DMS 273 treated with DMSO at 0.1 percent for 48 hours (cell line): Measurements from ENCODE around the gene C1QTNF12.

Experiments
- DNase-seq: peaks from one replicate; lab custom pipeline; 2025; lab: John Stamatoyannopoulos, UW

Gene C1QTNF12

GRCh38 chr1:1228596-1229321 is 17.8 kb downstream of the C1QTNF12 start:
- DNase-seq: no peak

DNA sequence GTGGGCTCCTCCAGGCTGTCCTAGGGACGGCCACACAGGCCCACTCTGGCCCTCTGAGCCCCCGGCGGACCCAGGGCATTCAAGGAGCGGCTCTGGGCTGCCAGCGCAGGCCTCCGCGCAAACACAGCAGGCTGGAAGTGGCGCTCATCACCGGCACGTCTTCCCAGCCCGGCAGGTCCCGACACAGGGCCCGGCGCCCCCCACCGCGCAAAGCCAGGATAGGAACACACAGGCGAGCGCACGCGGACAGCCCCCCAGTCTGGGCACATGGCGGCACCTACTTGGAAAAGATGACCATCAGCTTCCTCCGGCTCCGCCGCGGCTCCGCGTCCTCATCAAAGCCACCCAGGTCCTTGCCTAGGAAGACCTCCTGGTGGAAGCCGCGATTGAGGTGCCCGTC is 18.3 kb downstream of the C1QTNF12 start:
- no peak for DNase-seq

DNA sequence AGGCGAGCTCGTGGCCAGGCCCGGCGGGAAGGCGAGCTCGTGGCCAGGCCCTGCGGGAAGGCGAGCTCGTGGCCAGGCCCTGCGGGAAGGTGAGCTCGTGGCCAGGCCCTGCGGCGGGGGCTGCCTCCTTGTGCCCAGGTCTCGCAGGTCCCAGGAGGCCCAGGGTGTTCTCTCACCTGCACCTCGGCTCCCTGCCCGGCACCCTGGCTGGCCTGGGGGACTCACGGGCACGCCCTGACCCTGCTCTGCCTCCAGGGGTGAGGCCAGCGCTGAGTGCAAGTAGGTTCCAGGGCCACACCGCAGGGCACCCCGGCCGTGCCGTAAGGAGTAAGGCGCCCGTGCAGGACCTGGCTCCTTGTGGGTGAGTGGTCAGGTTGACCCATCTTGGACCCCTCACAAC is 19.1 kb downstream of the C1QTNF12 start:
- no peak for DNase-seq

GRCh38 chr1:1226566-1227362 is 19.8 kb downstream of the C1QTNF12 start:
- no peak for DNase-seq

DNA sequence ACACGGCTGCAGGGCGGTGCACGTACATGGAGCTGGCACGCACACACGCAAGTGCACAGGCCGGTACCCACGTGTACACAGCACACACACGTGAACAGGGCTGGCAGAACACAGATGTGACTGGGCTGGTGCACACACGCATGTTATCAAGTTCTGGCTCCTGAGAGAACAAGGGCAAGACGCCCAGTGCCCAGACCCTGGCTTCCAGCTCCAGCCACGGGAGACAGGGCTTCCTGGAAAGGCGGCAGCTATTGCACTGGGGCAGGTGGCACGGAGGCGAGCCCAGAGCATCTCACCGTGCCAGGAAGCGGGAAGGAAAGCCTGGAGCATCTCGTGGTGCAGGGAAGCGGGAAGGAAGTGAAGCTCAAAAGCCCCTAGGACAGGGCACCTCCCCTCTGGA is 20.6 kb downstream of the C1QTNF12 start:
- no peak for DNase-seq

DNA sequence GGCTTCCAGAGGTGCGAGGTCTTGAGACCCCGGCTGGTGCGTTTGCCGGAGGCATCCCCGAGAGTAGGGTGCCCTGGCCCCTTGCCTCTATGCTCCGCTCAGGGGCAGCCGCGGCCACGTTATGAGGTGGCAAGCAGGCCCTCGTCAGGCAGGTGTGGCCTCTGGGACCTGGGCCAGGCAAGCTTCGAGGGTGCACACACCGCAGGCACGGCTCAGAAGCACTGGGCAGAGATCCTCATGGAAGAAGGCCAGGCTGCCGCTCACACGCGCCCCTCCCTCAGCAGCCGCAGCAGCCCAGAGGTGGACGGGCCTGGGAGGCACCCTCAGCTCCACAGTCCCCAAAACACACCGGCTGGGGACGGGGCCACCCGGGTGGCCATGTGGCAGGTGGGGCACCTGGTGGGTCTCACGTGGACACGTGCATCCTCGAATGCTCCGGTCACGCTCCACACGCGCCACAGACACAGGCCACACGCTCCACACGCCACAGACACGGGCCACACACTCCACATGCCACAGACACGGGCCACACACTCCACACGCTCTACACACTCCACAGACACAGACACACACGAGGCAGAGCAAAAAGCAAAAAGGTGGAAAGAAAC is 21.2 kb downstream of the C1QTNF12 start:
- no peak for DNase-seq

DNA sequence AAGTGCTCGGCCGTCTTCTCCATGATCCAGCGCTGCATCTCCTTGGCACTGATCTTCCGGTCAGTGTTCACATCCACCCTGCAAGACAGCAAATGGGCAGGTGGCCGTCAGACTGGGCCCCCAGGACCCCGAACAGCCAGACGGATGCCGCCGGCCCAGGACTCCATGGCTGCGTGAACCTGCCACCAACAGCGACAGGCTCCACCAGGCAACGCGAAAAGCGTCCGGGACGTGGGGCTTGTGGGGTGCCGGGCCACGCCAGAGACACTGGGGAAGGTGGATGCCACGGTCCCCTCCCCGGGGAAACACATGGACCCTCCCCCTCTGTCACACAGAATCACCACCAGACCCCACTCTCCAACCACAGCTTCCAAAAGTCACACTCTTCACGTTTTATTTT is 22.6 kb downstream of the C1QTNF12 start:
- no peak for DNase-seq

DNA sequence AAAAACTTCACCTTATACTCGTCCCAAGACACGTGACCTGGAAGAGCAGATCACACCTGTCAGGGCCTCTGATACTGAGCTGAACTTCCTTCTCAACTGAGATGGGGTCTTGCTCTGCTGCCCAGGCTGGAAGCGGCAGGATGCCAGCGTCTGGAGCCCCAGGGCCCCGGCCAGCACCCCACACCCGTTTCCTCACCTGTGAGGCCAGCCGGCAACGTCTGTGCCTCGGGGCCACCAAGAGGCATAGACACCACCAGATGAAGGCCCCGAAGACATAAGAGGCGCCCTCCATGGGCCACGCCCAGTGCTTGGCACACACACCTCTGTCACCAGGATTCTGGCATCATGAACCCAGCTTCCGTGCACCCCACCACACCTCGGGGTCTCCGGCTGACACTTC is 23.2 kb downstream of the C1QTNF12 start:
- DNase-seq: no peak

GRCh38 chr1:1222575-1223225 is 23.8 kb downstream of the C1QTNF12 start:
- DNase-seq: no peak

- no peak for DNase-seq
These were observed 24.5 kb downstream of the C1QTNF12 start for GRCh38 chr1:1221887-1222574.

DNA sequence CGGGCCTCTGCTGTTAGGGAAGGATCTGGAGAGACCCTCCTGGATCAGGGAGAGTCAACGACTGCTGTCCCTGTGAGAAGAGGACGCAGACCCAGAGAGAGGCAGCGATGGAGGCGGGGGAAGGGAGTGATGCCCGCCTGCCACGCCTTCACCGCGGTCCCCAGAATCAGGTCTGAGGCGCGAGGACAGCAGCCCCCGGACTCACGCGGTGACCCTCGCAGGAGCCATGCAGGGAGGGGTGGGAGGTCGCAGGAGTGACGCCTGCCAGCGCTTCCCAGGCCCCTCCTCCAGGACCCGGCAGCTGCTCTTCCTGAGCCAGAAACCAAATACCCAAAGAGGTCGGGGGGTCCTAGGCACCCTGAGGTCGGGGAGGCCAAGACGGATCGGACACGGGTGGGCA is 26.3 kb downstream of the C1QTNF12 start:
- DNase-seq: no peak

- no peak for DNase-seq
These were observed 27.2 kb downstream of the C1QTNF12 start for GRCh38 chr1:1219341-1219740.

DNA sequence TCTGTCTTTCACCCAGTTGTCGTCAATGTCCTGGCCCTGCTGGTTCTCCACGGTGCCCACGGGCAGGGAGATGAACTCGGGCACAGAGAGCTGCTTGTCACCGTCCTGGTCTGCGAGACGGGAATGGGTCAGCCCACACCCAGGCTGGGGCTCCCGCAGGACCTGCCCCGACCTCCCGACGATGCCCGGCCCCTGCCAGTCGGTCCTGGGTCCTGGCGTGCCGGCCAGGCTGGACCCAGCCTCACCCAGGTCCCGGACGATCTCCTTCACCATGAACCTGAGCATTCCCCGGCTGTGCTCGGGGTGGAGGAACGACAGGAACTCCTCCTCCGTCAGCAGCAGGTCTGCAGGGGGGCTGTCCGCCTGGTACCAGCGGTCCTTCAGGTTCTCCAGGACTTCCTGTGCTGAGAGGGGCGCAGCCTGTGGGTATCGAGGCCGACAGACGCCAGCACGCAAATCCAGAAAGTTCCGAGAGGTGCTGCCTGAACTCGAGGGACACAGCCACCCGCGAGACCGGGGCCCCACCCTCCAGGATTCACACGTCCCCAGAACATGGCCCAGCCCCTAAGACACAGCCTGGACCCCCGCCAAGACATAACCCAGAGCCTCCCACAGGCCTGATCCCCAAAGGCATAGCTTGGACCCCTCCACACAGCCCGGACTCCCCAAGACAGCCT is 27.9 kb downstream of the C1QTNF12 start:
- no peak for DNase-seq

DNA sequence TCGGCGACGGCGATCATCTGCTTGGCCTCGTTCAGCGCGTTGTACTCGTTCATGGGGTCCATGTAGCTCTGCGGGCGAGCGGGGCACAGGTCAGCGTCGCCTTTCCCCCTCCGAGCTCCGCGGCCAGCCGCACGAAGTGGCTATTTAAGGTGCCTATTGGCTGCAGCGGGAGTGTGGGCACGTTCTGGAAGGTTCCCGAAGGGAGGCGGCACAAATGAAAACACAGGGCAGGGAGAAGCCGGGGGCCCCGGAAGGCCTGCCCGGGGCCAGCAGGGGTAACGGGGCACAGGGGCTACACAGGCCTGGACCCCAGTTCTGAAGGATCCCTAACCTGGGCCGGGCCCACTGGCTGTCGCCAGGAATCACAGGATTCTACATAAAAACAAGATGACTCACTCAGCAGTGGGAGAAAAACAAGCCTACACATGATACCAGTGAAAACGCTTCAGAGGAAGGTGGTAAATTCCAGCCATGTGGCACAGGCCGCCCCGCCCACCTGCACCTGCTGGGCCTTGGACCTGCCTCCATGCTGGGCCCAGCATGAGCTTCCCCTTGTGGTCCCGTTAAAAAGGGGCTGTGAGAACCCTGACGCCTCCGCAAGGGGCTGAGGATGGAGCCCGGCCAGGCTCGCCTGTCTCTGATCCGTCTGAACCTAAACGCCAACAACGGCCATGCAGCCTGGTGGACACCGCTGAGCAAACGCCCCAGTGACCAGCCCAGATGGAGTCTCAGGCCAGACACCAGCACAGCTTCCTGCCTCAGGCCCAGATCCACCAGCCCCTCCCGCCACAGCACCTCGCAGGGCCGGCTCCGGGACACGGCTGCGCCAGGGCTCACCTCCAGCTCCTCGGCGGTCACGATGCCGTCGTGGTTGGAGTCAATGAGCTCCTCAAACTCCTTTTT is 28.6 kb downstream of the C1QTNF12 start:
- DNase-seq: no peak

DNA sequence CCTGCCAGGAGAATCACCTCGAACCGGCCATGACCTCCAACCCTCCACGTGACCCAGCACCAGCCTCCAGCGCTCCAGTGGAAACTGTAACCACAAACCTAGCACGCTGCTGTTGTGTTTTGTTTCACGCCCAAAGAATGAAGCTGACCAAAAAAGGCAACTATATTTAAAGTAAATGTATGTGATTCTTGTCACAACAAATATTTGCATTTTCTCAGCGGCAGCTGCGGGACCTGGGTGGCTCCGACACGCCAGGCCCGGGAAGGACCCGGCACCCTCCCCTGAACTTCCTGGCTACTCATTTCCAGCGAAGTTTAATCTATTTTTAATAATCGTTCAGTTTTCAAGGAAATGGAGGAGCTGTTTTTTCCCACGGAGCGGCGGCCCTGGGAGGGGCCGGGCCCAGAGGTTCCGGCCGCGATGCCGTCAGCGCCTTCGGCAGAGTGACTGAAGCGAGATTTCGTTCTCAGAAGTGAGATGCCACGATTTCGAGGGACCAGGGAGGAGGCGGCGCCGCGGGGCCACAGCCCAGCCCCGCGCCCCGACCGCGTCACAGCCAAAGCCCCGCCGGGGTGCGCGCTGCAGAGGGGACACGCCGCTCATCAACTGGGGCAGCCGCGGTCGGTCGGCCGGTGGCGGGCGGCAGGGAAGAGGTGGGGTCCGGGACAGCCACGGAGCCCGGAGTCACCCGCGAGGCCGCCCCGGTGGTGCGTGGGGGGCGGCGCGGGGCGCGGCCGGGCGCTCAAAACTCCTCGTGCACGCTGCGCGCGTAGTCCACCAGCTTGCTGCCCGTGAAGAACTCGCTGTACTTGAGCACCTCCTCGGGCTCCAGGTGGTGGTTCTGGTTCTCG is 29.5 kb downstream of the C1QTNF12 start:
- DNase-seq: no peak

GRCh38 chr1:1215881-1216605 is 30.5 kb downstream of the C1QTNF12 start:
- no peak for DNase-seq

DNA sequence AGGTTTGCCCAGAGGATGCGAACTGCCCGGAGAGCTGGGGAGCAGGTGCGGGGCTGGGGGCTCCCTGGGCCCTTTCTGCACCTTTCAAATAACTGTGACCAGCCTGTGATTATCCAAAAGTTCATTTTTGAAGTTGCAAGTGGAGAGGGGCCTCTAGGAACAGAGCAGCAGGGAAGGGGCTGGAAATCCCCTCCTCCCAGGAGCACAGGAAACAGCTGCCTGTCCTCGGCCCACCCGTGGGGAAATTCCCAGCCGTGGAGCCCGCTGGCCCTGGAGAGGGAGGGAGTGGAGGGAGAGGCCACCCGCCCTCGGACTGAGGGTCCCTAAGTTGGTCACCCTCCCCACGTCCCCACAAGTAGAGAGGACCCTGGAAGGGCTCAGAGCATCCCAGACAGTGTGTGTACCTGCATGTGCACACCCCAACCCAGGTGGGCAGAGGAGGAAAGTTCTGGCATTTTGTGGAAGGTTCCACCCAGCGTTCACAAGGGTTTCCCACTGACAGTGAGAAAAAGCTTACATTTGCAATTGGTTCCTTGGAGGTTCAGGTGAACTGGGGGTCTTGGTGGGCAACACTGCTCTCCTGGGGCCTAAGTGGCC is 31.3 kb downstream of the C1QTNF12 start:
- DNase-seq: no peak
